Esophagus (tissue), 2 donors: Measurements from ENCODE around the gene SPC24. TPM values are rescaled to one million over a fixed set of nuclear protein-coding genes. Genes with fewer than 3 reads are reported as not detected.

Experiments
- H3K27ac ChIP-seq, 2 donors: one replicate each; pipeline ENCODE4 v1.5.1; 2013; ENCODE audit warnings: low read depth in 2 of 2, mild to moderate bottlenecking in 2 of 2, inconsistent platforms in 1 of 2, low read length in 1 of 2, moderate library complexity in 1 of 2
- H3K27me3 ChIP-seq, 2 donors: one replicate each; pipeline ENCODE4 v1.6.1; 2013; ENCODE audit warnings: low read length in 2 of 2, control low read depth in 1 of 2, mild to moderate bottlenecking in 1 of 2; ENCODE audit not compliant: insufficient read depth in 2 of 2, control insufficient read depth in 1 of 2
- H3K36me3 ChIP-seq, 2 donors: one replicate each; pipeline ENCODE4 v1.6.1; 2013; ENCODE audit warnings: low read length in 1 of 2; ENCODE audit not compliant: control insufficient read depth in 2 of 2, insufficient read depth in 2 of 2
- H3K4me1 ChIP-seq, 2 donors: one replicate each; pipeline ENCODE4 v1.6.1; 2013; ENCODE audit warnings: low read length in 1 of 2; ENCODE audit not compliant: control insufficient read depth in 2 of 2, insufficient read depth in 2 of 2
- H3K4me3 ChIP-seq, 2 donors: one replicate each; pipeline ENCODE4 v1.5.1; 2013; ENCODE audit warnings: low read length in 2 of 2, mild to moderate bottlenecking in 2 of 2, low read depth in 1 of 2, moderate library complexity in 1 of 2
- H3K9me3 ChIP-seq, 2 donors: one replicate each; pipeline ENCODE4 v1.6.1; 2013; ENCODE audit warnings: mild to moderate bottlenecking in 2 of 2, low read depth in 1 of 2, low read length in 1 of 2, moderate library complexity in 1 of 2; ENCODE audit not compliant: control insufficient read depth in 2 of 2, insufficient read depth in 1 of 2
- WGBS, 2 donors: extraction: QIAGEN DNeasy Blood & Tissue Kit; methylation state at CpG; one replicate each; pipeline ENCODE4 v1.1.7; 2013; 5-methylcytosine and 5-hydroxymethylcytosine counted together
- polyA plus RNA-seq, 2 donors: library from polyadenylated mRNA; stranded (reverse); fragments of 200-250 nt; gene quantifications; one replicate each; pipeline ENCODE4 v1.2.3, GENCODE V29; 2013
- donor health status: healthy with polysubstance abuse.
- donor health status: Bipolar disorder and iron deficiency.

The SPC24 gene
- polyA plus RNA-seq, 2 donors, result 3.7 to 11.4 TPM

GRCh38 chr19:11177592-11177991 is 22.0 kb upstream of the SPC24 start:
- Histone ChIP-seq H3K27ac (no peak overlapping the region), H3K27me3 (no peaks in the 10 kb centered on the region), H3K4me1 (peaks cover 0 to 3% of the 10 kb centered on the region in 2 donors), H3K9me3 (no peaks in the 10 kb centered on the region), H3K4me3 (no peak overlapping the region), H3K36me3 (peaks cover 3 to 25% of the 10 kb centered on the region in 2 donors)
- WGBS, 2 donors, result 86 to 92% methylated on average over 9 of the region's 9 CpGs

- Histone ChIP-seq H3K4me1 (peaks cover 0 to 3% of the 10 kb centered on the region in 2 donors), H3K4me3 (no peak overlapping the region), H3K9me3 (no peaks in the 10 kb centered on the region), H3K27me3 (no peaks in the 10 kb centered on the region), H3K36me3 (peaks cover 3 to 25% of the 10 kb centered on the region in 2 donors), H3K27ac (no peak overlapping the region)
- WGBS, 2 donors, result 92 to 93% methylated on average over 18 of the region's 18 CpGs
Measured at GRCh38 chr19:11176466-11177193, 21.0 kb upstream of the SPC24 start.

- Histone ChIP-seq H3K4me3 (no peak overlapping the region), H3K27ac (no peak overlapping the region), H3K27me3 (no peaks in the 10 kb centered on the region), H3K4me1 (peaks cover 0 to 3% of the 10 kb centered on the region in 2 donors), H3K36me3 (peaks cover 3 to 25% of the 10 kb centered on the region in 2 donors), H3K9me3 (no peaks in the 10 kb centered on the region)
- WGBS, 2 donors, result 83 to 85% methylated on average over 7 of the region's 7 CpGs
Measured at GRCh38 chr19:11175920-11176319, 20.3 kb upstream of the SPC24 start.

GRCh38 chr19:11174336-11174735 is 18.8 kb upstream of the SPC24 start:
- H3K4me3 ChIP-seq, result no peak overlapping the region
- no peaks in the 10 kb centered on the region for H3K9me3 ChIP-seq
- 94 to 98% methylated on average over 27 of the region's 27 CpGs for WGBS, 2 donors
- H3K4me1 ChIP-seq, result peaks cover 0 to 3% of the 10 kb centered on the region in 2 donors
- no peak overlapping the region for H3K27ac ChIP-seq
- peaks cover 3 to 35% of the 10 kb centered on the region in 2 donors for H3K36me3 ChIP-seq
- H3K27me3 ChIP-seq, result no peaks in the 10 kb centered on the region

GRCh38 chr19:11173516-11174155 is 18.1 kb upstream of the SPC24 start:
- H3K4me1 ChIP-seq, result peaks cover 0 to 3% of the 10 kb centered on the region in 2 donors
- H3K4me3 ChIP-seq, result no peak overlapping the region
- no peak overlapping the region for H3K27ac ChIP-seq
- H3K36me3 ChIP-seq, result peaks cover 3 to 36% of the 10 kb centered on the region in 2 donors
- WGBS, 2 donors, result 77 to 82% methylated on average over 8 of the region's 8 CpGs
- H3K9me3 ChIP-seq, result no peaks in the 10 kb centered on the region
- H3K27me3 ChIP-seq, result no peaks in the 10 kb centered on the region

- 78 to 81% methylated on average over 6 of the region's 6 CpGs for WGBS, 2 donors
- peaks cover 3 to 42% of the 10 kb centered on the region in 2 donors for H3K36me3 ChIP-seq
- H3K27me3 ChIP-seq, result no peaks in the 10 kb centered on the region
- no peaks in the 10 kb centered on the region for H3K9me3 ChIP-seq
- H3K4me3 ChIP-seq, result no peak overlapping the region
- H3K27ac ChIP-seq, result peak overlapping the region in 1 of 2 donors; percentile 42
- peaks cover 0 to 3% of the 10 kb centered on the region in 2 donors for H3K4me1 ChIP-seq
Measured at GRCh38 chr19:11172576-11172975, 17.0 kb upstream of the SPC24 start.

GRCh38 chr19:11171144-11171543 is 15.6 kb upstream of the SPC24 start:
- 76 to 80% methylated on average over 5 of the region's 5 CpGs for WGBS, 2 donors
- H3K4me3 ChIP-seq, result no peak overlapping the region
- no peaks in the 10 kb centered on the region for H3K27me3 ChIP-seq
- H3K4me1 ChIP-seq, result peaks cover 0 to 3% of the 10 kb centered on the region in 2 donors
- no peak overlapping the region for H3K27ac ChIP-seq
- peaks cover 3 to 41% of the 10 kb centered on the region in 2 donors for H3K36me3 ChIP-seq
- H3K9me3 ChIP-seq, result no peaks in the 10 kb centered on the region

- Histone ChIP-seq H3K27me3 (no peaks in the 10 kb centered on the region), H3K4me1 (peaks cover 2 to 3% of the 10 kb centered on the region in 2 donors), H3K27ac (peak overlapping the region; percentile 8 to 28), H3K9me3 (no peaks in the 10 kb centered on the region), H3K4me3 (no peak overlapping the region), H3K36me3 (peaks cover 0 to 35% of the 10 kb centered on the region in 2 donors)
- 81 to 84% methylated on average over 31 of the region's 31 CpGs for WGBS, 2 donors
Measured at GRCh38 chr19:11169896-11170678, 14.5 kb upstream of the SPC24 start.

GRCh38 chr19:11168568-11168967 is 13.0 kb upstream of the SPC24 start:
- Histone ChIP-seq H3K4me1 (peaks cover 0 to 2% of the 10 kb centered on the region in 2 donors), H3K9me3 (no peaks in the 10 kb centered on the region), H3K27me3 (no peaks in the 10 kb centered on the region), H3K4me3 (no peak overlapping the region), H3K27ac (peak overlapping the region; percentile 43 to 69), H3K36me3 (peaks cover 0 to 28% of the 10 kb centered on the region in 2 donors)
- 69 to 82% methylated on average over 7 of the region's 7 CpGs for WGBS, 2 donors
